DND-41 (cell line): ENCODE results near the gene PPP1R13L.

ENCODE experiments used
- CTCF ChIP-seq: IDR thresholded peaks from 2 replicates; pipeline ENCODE4 v1.5.1; 2012; ENCODE audit warnings: borderline replicate concordance, low read length, moderate library complexity, mild to moderate bottlenecking; ENCODE audit not compliant: poor library complexity, severe bottlenecking; ENCODE audit errors: extremely low read depth
- EZH2 ChIP-seq: IDR thresholded peaks from 3 replicates; pipeline ENCODE4 v1.6.1; 2012; ENCODE audit warnings: borderline replicate concordance, low read depth, mild to moderate bottlenecking, moderate library complexity, low read length, inconsistent platforms; ENCODE audit not compliant: severe bottlenecking

- TF ChIP-seq CTCF (no peak), EZH2 (no peak)
These were observed 34.3 kb downstream of the PPP1R13L start, which contains the start of gene ERCC2 for GRCh38 chr19:45370410-45371204.
